ENCODE data around the gene OR52N2.

Gene OR52N2

GRCh38 chr11:5808500-5809121 is at the start of gene OR52N2:
Gene OR52N2, plus strand, starts transcription at chr11:5808924. Its CDS starts 11,412 bp downstream, at chr11:5820336.
- DNase-seq (ENCODE audit: low read depth in 2 of 2) = peak; percentile 36 to 48

GRCh38 chr11:5767056-5767455 is 41.7 kb upstream of the OR52N2 start:
- DNase-seq (ENCODE audit: low read depth in 2 of 2) = no peak

GRCh38 chr11:5783255-5783654 is 25.5 kb upstream of the OR52N2 start, which contains the start of gene OR52N5:
Gene OR52N5, minus strand, starts transcription at chr11:5783355. Its CDS starts 4,721 bp downstream, at chr11:5778634.
- DNase-seq (ENCODE audit: low read depth in 2 of 2) = no peak

GRCh38 chr11:5791165-5791564 is 17.6 kb upstream of the OR52N2 start, which contains the start of gene OR52N1:
Gene OR52N1, minus strand, starts transcription at chr11:5791265. Its CDS starts 2,449 bp downstream, at chr11:5788816.
- no peak for DNase-seq (ENCODE audit: low read depth in 2 of 2)

GRCh38 chr11:5796541-5796940 is 12.2 kb upstream of the OR52N2 start:
- DNase-seq (ENCODE audit: low read depth in 2 of 2) = no peak

- DNase-seq (ENCODE audit: low read depth in 2 of 2) = no peak
Observed at GRCh38 chr11:5803982-5804381, 4.7 kb upstream of the OR52N2 start.

GRCh38 chr11:5807580-5807979 is 1.1 kb upstream of the OR52N2 start:
- no peak for DNase-seq (ENCODE audit: low read depth in 2 of 2)

- DNase-seq (ENCODE audit: low read depth in 2 of 2) = no peak
Observed at GRCh38 chr11:5809122-5809519, 397 bp downstream of the OR52N2 start.

- no peak for DNase-seq (ENCODE audit: low read depth in 2 of 2)
Observed at GRCh38 chr11:5809905-5810795, 1.4 kb downstream of the OR52N2 start.

- no peak for DNase-seq (ENCODE audit: low read depth in 2 of 2)
Observed at GRCh38 chr11:5815534-5815933, 6.8 kb downstream of the OR52N2 start.

GRCh38 chr11:5818245-5818886 is 9.6 kb downstream of the OR52N2 start:
- no peak for DNase-seq (ENCODE audit: low read depth in 2 of 2)

- no peak for DNase-seq (ENCODE audit: low read depth in 2 of 2)
Observed at GRCh38 chr11:5831196-5831829, 22.6 kb downstream of the OR52N2 start.

- DNase-seq (ENCODE audit: low read depth in 2 of 2) = no peak
Observed at GRCh38 chr11:5833446-5833845, 24.7 kb downstream of the OR52N2 start.

GRCh38 chr11:5837695-5838094 is 29.0 kb downstream of the OR52N2 start:
- no peak for DNase-seq (ENCODE audit: low read depth in 2 of 2)

GRCh38 chr11:5841797-5842196 is 33.1 kb downstream of the OR52N2 start, which contains the start of gene OR52E6:
Gene OR52E6, minus strand, starts transcription at chr11:5841897. Its CDS starts 0 bp downstream, at chr11:5841897.
- DNase-seq (ENCODE audit: low read depth in 2 of 2) = no peak

- no peak for DNase-seq (ENCODE audit: low read depth in 2 of 2)
Observed at GRCh38 chr11:5846701-5847100, 38.0 kb downstream of the OR52N2 start.

GRCh38 chr11:5847711-5848110 is 39.0 kb downstream of the OR52N2 start:
- no peak for DNase-seq (ENCODE audit: low read depth in 2 of 2)

GRCh38 chr11:5851002-5851401 is 42.3 kb downstream of the OR52N2 start:
- no peak for DNase-seq (ENCODE audit: low read depth in 2 of 2)

- DNase-seq (ENCODE audit: low read depth in 2 of 2) = no peak
Observed at GRCh38 chr11:5857590-5857989, 48.9 kb downstream of the OR52N2 start, which contains the start of gene OR52E8. Gene OR52E8, minus strand, starts transcription at chr11:5857690. Its CDS starts 0 bp downstream, at chr11:5857690.

GRCh38 chr11:5865826-5866225 is 57.1 kb downstream of the OR52N2 start:
- no peak for DNase-seq (ENCODE audit: low read depth in 2 of 2)

Data from fibroblast of skin of left quadriceps (primary cell).